ENCODE data around the gene TSEN15.

The TSEN15 gene

DNA sequence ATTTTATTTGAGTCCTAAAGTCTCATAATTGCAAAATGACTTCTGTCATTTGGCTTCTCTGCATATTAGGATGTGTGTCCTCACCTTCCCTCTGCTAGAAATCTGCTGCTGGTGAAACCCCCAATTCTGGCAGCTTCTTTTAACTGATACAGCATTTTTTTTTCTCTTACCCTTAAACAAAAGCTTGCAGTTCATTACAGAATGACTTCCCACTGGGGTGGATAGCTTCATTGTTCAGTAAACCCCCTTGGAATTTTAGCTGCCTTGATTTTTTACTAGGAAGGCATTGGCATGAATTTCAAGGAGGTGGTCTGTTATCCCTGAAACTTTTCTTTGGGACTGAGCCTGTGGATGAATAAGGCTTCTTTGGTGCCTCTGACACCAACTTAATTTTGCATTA lies 16.8 kb downstream of the TSEN15 start:
- DNase-seq (ENCODE audit: low spot score): no peak
- TF ChIP-seq, protein P1, sequence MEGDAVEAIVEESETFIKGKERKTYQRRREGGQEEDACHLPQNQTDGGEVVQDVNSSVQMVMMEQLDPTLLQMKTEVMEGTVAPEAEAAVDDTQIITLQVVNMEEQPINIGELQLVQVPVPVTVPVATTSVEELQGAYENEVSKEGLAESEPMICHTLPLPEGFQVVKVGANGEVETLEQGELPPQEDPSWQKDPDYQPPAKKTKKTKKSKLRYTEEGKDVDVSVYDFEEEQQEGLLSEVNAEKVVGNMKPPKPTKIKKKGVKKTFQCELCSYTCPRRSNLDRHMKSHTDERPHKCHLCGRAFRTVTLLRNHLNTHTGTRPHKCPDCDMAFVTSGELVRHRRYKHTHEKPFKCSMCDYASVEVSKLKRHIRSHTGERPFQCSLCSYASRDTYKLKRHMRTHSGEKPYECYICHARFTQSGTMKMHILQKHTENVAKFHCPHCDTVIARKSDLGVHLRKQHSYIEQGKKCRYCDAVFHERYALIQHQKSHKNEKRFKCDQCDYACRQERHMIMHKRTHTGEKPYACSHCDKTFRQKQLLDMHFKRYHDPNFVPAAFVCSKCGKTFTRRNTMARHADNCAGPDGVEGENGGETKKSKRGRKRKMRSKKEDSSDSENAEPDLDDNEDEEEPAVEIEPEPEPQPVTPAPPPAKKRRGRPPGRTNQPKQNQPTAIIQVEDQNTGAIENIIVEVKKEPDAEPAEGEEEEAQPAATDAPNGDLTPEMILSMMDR (IDR thresholded peaks at IDR 0.05; ENCODE audit: extremely low read depth, missing control alignments): no peak

DNA sequence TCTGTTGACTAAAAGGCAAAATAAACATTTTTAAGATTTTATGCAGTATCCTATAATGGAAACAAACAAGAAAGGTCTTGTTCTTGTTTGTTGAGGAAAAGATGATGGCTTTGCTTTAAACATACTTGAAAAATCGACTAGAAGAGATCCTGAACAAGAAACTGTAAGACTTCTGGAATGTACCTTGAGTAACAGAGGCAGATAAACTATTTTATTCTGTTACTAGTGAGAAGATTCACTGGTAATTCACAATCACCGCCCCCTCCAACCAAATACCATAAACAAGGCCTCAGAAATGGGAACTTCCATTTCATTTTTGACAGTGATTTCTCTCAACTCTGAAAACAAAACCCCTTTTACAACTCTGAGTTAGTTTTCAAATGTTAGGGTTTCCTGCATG lies 18.1 kb downstream of the TSEN15 start:
- no peak for DNase-seq (ENCODE audit: low spot score)
- TF ChIP-seq, protein P1 (IDR thresholded peaks at IDR 0.05; ENCODE audit: extremely low read depth, missing control alignments): no peak

DNA sequence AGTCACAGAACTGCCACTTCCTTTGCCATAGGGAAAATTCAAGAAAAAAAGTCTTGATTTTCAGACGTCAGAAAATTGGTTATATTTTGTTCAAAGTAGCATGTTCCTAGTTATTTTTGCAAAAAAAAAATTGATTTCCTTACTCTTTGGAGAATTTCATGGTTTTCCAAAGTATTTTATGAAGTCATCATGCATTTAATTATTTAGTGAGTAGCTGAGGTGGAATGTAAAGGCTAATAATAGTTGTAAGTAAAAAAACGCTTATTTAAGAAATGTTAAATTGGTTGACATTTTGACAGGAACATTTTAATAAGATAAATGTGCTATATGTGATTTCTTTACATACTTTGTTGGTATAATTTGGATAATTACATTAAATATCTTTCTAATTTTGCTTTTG lies 20.8 kb downstream of the TSEN15 start:
- TF ChIP-seq, protein P1 (IDR thresholded peaks at IDR 0.05; ENCODE audit: extremely low read depth, missing control alignments): no peak
- DNase-seq (ENCODE audit: low spot score): no peak

DNA sequence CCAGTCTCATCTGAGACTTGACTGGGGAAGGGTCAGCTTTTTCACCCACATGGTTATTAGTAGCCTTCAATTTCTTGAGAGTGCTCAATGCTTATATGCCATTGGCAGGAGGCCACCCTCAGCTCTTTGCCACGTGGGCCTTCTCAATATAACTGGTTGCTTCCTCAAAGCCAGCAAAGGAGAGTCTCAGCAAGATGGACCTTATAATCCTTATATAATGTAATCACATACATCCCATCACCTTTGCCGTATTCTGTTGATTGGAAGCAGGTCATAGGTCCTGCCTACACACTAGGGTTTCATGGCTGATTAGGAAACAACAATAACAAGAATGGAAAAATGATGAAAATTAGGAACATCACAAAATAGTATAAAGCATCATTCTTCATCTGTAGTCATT lies 22.9 kb downstream of the TSEN15 start:
- TF ChIP-seq, protein P1 (IDR thresholded peaks at IDR 0.05; ENCODE audit: extremely low read depth, missing control alignments): no peak
- no peak for DNase-seq (ENCODE audit: low spot score)

DNA sequence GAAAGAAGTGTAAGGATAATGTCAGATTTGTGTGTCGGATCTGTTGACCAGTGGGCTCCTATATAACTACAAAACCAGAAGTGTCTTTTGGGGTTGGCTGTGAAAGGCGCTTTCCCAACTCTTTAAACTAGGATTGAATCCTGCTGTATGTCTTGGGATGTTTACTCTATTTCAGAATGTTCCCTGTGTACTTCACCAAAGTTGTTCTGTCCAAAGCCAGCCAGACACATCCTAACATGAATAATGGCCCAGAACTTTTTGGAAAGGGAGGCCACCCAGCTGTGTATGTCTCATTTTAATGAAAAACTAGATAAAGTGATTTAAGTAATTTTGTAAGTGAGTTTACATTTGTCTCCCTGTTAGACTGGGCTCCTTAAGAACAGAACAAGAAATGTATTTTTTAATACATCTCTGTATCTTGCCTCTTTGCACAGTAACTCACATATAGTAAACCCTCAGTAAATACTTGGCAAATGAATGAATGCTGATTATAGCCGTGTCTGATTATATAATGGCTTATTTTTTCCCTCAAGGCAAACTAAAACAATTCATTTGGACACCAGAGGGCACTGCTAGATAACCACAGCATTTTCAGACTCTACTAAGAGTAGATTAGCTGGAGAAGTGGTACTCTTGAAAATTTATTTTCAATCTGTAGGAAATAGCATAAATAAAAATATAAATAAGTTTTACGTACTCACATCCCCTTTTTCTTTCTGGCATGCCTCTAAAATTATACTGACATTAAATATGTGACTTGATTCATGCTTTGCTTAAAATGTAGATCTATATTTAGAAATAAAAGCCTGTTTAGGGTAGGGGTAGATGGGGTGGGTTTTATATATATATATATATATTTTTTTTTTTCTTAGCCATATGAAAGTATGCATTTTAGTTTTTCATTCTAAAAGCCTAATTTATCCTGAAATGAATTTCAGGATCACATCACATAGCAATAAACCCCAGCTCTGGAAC lies 23.8 kb downstream of the TSEN15 start:
- DNase-seq (ENCODE audit: low spot score): peak; percentile 41
- TF ChIP-seq, protein P1 (IDR thresholded peaks at IDR 0.05; ENCODE audit: extremely low read depth, missing control alignments): no peak

DNA sequence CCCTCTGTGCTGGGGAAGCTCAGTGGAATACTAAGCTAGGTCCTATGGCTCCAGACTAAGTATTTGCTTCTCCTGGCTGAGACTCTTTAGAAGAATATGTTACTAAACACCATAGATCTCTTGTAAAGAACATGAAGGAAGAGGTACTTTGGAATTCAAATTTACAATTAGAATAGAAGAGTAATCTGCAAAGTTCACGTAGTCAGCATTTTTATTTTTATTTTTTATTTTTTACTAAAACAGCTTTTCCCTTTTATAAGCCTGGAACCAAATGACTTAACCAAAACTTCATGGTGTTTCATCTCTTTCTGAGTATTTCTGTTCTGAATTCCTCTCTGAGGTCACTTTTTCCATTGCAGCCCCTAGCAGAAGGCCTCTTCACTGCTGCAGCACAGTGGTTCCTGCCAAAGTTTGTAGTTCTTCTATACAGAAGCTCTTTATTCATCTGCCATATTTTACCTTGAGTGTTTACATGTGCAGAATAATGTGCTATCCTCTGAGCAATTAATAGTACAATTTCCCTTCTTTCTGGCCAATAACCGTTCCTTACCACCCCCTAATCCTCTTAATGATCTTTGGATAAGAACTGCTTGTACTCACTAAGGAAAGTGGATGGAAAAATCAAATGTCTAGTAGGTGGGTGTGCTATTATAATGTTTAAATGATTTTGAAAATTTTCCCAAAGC lies 27.2 kb downstream of the TSEN15 start:
- DNase-seq (ENCODE audit: low spot score): no peak

More for the DNA sequence above, 27.2 kb downstream of the TSEN15 start:
- TF ChIP-seq, protein P1 (IDR thresholded peaks at IDR 0.05; ENCODE audit: extremely low read depth, missing control alignments): no peak

All from GM20000 (cell line).